ENCODE measurements around the gene SWSAP1.
A peak's percentile ranks its signal among the peaks of the same experiment; 100 is the strongest.
"Not testable (repeated sequence)": the region's sequence is repeated elsewhere in the genome, so short reads cannot be mapped to it uniquely, and the experiment has no call there.

SWSAP1 gene

DNA sequence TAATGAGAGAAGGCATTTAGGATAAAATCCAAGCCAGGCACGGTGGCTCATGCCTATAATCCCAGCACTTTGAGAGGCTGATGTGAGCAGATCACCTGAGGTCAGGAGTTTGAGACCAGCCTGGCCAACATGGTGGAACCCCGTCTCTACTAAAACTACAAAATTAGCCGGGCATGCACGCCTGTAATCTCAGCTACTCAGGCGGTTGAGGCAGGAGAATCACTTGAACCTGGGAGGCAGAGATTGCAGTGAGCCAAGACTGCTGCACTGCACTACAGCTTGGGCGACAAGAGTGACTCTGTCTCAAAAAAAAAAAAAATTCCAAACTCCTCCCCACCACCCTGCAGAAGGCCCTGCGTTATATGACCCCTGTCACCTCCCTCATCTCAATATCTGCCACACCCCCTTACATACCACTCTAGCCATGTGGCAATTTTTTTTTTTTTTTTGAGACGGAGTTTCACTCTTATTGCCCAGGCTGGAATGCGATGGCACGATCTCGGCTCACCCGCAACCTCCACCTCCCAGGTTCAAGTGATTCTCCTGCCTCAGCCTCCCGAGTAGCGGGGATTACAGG, 4.9 kb downstream of the SWSAP1 start:
- not testable (repeated sequence) for DNase-seq

DNA sequence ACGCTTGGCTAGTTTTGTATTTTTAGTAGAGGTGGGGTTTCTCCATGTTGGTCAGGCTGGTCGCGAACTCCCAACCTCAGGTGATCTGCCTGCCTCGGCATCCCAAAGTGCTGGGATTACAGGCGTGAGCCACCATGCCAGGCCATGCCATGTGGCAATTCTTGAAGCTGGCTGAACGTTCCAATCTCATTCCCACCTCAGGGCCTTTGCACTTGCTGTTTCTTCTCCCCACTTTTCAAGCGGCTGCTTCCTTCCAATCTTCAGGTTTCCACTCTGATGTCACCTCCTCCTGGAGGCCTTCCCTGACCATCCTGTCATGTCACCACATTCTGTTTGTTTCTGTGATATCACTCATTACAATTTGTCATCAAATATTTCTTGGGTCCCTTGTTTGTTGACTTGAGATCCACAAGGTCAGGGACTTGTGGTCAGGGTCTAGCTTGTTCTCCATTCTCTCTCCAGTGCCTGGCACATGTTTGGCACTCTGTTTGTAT, 5.4 kb downstream of the SWSAP1 start:
- no peak for DNase-seq

DNA sequence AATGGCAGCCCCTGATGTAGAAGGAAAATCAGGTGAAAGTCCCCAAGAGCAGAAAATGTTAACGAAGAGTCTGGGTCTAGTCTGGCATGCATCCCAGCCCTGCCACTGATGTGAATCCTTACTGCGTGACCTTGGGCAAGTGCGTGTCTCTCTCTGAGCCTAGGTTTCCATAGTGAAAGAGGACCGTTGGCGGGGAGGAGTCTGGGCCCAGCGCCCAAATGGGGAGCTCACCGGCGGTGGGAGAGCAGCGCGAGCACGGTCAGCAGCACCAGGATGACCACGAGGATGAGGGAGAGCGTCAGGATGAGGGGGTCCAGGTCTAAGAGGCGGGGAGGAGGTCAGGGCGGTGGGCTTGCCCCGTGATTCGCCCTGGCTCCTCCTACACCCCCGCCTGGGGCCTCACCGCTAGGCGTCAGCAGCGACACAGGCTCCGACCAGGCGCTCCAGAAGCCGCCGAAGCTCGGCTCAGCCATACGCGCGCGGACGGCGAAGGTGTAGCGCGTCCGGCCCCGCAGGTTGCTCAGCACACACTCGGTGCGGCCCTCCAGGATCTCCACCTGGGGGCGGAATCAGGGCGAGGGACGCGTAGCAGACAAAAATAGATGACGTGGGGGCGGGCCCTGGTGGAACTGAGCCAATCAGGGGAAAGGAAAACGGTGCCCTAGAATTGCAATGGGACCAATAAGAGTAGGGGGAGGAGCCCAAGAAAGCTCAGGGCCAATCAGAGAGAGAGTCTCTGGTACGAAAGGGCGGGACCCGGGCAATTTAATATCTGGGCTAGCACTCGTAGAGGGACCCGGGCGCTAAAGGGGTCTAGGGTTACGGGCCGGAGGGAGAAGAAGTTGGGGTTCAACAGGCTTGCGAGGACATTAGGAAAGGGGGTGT, 6.4 kb downstream of the SWSAP1 start:
- peak; percentile 94 for DNase-seq

DNA sequence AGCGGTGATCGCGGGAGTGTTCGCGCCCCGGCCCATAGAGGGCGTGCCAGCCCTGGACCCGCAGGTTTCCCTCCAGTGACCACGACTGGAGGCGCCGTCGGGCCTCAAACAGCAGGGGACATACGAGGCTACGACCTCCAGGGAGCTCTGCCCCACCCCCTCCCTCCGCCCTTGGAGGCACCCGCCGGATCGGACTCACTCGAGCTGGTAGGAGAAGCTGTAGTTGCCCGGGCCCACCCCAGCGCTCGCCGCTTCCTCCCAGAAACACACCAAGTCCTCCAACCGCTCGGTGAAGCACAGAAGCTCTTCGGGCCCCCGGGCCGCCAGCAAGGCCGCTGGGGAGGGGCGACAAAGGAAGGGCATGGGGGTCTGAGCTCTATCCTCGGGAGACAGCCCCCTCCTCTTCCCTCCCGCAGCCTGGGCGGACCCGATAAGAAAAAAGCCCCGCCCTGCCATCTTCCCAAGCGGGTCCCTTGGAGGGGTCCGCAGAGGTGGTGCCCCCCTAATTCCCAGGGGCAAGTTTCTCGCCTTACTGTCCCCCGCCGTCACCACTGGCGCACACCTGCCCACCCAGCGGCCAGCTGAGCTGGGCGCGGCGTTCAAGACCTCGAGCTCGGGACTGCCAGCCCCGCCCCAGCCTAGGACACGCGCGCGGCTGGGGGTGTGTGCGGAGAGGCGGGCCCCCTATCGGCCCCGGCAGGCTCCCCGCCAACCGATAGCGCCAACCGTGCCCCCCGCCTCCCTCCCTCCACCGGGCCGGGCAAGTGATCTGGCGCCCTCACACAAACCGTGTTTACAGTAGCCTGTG, 8.6 kb downstream of the SWSAP1 start:
- DNase-seq, result no peak

DNA sequence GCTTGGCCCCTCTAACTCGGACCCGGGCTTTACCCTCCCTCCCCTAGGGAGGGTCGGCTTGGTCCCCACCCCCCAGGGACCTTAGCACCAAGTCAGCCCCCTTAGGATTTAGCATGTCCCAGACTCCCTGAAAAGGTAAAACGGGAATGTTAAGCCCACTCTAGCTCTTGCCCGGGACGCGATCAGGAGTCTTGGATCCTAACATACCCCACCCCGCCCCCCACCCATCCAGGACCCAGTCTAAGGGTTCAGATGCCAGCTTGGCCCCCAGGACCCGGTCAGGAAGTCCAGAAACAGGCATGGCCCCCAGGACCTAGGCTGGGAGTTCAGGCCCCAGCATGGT, 9.2 kb downstream of the SWSAP1 start:
- no peak for DNase-seq

DNA sequence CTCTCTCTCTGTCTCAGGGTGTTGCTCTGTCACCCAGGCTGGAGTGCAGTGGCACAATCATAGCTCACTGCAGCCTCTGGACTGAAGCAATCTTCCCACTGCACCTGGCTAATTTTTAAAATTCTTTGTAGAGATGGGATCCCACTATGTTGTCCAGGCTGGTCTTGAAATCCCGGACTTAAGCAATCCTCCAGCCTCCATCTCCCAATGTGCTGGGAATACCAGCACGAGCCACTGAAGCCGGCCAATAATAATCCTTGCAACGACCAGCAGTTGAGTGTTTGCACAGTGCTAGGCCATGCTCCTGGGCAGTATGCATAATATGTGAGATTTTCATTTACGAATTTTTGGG, 10.3 kb downstream of the SWSAP1 start:
- DNase-seq, result no peak

DNA sequence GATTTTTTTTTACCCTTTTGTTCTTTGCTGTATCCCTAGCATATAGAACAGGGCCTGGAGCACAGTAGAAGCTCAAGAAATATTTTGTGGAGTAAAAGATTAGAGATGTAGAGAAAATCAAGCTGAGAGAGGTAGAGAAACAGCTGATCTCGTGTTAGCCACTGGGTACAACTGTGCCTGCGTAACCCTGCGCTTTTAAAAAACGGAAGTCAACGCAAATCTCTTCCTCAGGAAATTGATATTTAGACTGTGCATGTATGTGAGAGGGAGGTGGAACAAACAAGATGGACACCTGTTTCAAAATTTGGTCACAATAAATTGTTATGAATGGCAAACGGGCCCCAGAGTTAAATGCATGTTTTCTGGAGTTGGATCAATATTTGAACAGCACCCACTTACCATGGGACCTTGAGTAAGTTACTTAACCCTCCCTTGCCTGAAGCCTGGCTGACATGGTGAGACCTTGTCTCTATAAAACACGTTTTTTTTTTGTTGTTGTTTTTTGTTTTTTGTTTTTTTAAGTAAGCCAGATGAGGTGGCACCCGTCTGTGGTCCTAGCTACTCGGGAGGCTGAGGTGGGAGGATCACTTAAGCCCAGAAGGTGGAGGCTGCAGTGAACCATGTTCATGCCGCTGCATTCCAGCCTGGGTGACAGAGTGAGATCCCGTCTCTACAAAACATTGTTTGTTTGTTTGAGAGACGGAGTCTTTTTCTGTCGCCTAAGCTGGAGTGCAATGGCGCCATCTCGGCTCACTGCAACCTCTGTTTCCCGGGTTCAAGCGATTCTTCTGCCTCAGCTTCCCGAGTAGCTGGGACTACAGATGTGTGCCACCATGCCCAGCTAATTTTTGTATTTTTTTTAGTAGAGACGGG, 12.9 kb downstream of the SWSAP1 start:
- DNase-seq, result no peak

DNA sequence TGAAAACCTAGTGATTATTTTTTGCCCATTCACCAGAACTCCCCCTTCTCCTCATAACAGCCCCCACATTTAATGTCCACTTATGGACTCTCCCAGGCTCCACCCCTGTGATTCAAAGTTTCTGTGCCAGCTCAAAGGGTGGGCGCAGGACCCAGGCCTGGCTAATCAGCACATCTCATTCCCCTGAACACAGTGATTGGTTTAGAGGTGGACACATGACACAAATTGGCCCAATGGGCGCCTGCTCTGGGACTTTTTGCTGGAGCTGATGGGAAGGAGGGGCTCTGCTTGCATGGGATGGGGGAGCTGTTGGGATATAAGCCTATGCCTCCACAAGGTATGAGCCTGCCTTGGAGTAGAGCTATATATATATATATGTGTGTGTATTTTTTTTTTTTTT, 15.9 kb downstream of the SWSAP1 start:
- DNase-seq, result no peak

DNA sequence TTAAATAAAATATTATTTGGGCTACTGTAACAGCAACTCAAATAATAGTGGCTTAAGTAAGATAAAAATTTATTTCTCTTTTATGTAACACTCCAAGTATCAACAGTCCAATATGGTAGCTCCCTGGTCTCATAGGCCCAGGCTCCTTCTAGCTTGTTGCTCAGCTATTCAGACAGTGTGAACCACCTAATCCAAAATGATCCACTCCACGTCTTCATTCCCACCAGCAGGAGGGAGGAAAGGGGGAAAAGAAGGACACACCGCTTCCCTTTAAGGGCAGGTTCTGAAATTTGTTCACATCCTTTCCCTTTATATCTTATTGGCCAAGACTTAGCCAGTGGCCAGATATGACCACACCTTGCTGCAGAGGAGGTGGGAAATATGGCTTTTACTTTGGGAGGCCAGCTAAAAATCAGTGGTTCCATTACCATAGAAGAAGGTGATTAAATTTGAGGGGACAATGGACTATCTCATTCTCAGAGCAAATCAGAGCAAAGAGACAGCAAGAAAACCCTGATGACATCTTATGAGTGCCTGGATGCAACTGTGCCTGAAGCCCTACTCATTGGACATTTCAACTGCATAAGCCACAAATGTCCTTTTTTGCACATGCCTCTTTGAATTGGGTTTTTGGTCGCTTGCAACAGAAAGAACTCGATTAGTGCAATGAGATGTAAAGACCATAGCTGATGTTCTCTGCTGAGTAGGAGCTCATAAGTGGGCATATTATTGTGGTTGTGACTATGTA, 16.6 kb downstream of the SWSAP1 start:
- DNase-seq, result no peak

DNA sequence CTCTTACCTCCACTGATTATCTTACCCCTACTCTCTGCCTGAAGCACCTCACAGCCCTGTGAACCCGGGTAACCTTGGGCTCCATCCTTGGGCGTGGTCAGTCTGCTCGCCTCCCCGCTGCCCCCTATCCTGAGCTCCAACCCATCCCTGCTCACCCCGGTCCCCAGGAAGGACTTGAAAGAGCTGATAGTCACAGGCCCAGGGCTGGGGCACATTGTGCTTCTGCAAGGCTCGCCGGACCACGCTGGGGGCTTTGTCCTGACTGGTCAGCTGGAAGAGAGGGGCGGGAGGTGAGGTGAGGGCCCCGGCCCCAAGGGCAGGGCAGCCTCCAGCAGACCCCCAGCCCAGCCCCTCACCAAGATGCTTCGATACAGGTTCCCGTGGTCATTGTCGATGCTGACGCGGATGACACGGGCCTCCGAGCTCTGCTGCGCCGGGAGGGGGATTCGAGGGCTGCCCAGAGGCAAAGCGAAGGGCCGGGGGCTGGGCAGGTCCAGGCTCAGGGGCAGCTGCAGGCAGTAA, 22.7 kb downstream of the SWSAP1 start:
- DNase-seq, result no peak

DNA sequence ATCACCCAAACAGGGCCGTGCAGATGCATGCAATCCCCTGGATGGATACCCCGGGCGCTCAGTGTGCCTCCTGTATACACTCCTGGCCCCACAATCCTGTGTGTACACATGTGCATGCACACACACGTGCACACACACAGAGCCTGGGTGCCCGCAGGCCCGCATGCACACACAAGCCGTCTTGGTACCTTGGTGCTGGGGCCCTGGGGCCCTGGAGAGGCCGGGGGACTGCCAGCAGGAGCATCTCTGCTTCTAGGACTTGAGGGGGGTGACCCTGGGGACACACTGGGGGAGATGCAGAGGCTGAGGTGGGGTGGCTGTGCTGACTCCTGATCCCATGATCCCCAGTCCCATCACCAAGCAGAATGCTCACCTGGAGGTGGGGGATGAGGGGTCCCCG, 25.2 kb downstream of the SWSAP1 start:
- no peak for DNase-seq

DNA sequence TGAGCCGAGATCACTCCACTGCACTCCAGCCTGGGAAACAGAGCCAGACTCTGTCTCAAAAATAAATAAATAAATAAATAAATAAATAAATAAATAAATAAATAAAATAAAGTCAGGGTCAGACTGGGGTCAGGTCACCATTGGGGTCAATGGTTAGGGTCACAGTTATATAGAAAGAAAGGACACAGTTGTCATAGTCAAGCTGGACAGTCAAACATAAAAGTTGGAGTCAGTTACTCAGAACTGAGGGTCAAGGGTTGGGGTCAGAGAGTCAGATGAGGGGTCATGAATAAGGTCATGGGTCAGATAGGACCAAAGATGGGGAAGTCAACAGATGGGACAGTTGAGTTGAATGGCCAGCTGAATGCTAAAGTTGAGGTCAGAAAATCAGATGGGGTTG, 26.3 kb downstream of the SWSAP1 start:
- DNase-seq, result no peak

DNA sequence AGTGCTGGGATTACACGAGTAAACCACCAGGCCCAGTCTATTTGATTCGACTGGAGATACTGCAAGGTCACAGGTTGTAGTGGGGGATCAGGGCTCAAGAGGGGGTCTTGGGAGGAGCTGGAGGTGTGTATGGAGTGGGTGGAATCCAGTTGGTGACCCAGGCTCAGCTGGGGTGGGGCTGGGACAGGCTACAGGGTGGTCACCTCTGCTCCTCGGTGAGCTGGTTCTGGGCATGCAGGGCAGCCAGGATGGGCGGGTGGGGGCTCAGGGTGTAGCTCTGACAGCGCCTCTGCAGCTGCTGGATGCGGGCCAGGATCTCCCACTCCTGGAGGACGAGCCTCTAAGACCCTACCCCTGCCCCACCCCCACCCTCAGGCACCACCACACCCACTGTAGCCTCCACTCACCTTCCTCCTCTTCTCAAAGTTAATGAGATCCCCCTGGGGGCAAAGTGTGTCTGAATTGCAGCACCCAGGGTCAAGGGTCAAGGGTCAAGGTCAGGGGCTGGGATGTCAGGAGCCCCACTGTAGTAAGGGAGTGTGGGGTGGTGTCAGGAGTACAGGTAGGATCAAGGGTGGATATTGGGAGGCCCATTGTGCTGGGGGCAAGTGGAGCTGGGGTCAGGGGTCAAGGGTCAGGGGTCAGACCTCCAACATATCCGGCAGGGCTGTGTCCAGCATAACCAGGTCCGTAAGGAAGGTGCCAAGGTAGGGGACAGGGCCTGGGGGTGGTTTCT, 27.5 kb downstream of the SWSAP1 start:
- DNase-seq, result no peak

DNA sequence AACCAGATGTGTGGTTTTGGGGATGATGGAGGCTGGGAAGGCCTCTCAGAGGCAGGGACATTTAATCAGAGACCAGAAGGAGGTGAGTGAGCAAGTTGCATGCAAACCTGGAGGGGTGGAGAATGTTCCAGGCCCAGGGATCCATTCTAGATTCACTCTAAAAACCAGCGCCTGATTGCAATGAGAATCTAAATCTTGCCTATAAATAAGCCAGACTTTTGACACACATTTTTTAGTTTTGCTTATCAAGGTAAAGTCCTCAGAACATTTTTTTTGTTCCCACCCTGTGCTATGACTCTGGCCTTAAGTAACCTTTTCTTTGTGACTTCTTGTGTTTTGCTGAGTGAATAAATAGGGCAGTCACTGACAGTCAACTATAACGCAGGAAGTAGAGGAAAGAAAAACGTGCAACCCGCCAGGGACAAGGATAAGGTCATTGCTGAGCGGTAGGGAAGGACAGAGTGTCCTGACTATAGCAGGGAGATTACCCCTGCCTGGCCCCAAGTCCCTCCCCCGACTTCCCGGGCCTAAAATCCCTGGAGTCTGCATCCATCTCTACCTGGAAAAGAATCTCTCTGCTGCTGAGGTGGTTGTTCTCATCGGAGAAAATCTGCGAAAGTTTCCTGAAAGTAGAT, 30.2 kb downstream of the SWSAP1 start:
- DNase-seq, result no peak

DNA sequence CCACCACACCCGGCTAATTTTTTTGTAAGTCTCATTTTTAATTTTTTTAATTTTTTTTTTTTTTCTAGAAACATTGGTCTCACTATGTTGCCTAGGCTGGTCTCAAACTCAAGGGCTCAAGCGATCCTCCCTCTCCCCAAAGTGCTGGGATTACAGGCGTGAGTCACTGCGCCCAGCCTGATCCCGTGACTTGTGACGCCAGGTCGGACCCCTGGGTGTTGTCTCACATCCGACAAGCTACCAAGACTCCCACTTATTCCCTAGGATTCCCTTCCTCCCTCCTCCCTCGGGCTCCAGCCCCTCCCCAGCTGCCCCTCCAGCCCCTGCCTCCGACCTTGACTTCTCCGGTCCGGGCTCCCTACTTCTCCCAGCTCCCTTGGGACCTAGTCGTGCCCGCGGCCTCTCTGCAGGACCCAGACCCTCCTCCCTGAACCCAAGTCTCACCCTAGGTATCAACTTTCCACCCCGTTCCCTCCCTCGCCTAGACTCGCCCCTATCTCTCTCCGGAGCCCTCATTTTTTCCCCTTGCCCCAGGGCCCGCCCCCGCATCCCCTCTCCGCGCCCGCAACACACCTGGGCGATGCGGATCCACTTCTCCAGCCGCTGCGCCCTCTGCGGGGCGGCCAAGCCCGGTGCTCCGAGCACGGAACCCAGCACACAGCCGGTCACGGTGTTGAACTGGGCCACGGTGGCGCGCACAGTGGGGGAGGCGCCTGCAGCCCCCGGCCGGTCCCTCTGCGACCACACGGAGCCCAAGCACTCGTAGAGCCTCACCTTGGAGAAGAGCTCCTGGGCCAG, 31.6 kb downstream of the SWSAP1 start:
- DNase-seq, result no peak

DNA sequence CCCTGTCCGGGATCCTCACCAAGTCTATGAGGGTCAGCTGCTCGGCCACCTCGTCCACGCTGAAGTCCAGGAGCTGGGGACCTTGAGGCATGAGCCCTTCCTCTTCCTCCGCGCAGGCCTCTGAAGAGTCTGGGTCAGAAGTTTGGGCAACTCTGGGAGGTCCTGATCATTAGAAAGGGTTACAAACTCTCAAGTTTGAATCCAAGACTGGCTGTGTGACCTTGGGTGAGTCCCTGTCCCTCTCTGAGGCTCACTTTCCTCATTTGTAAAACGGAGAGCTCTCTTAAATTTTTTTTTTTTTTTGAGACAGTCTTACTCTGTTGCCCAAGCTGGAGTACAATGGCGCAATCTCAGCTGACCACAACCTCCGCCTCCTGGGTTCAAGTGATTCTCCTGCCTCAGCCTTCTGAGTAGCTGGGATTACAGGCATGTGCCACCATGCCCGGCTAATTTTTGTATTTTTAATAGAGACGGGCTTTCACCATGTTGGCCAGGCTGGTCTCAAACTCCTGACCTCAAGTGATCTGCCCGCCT, 32.3 kb downstream of the SWSAP1 start:
- DNase-seq, result not testable (repeated sequence)

DNA sequence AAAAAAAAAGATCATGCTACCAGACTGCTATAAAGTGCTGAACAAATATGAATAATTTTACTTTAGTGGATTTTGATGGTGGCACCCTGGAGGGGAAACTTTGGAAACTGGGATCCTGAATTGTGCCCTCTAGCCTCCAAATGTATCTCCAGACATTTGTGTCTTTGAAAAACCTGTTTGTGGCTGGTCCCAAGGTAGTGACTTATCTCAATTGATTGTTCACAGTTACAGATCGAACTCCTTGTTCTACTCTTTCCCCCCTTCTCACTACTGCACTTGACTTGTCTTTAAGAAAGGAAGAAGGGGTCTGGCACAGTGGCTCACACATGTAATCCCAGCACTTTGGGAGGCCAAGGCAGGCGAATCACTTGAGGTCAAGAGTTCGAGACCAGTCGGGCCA, 34.1 kb downstream of the SWSAP1 start:
- DNase-seq, result no peak

DNA sequence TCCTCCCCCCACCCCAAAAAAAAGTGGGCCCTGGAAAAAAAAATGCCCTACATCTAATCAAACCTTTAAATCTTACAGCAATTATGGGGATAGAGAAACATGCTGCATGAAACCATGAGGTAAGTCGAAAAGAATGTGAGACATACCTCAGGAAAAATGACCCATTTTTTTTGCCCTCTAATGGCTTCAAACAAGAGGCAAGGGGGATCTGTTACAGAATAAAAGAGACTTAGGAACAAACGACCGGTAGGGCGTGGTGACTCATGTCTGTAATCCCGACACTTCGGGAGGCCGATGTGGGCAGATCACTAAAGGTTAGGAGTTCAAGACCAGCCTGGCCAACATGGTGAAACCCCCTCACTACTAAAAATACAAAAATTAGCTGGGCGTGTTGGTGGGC, 36.2 kb downstream of the SWSAP1 start:
- no peak for DNase-seq

DNA sequence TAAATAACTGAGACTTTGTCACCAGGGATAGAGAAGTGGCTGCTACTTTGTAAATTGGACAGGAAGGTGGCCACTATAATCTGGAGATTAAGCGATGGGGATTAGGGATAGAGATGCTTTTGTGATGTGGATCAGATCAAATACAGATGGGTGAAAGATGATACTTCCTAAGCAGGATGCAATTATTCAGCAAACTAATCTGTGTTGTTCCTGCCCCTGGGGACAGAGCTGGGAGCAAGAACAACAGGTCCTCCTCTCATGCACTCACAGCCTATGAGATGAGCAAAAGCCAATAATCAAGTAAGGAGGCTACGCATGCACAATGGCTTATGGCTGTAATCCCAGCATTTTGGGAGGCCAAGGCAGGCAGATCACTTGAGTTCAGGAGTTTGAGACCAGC, 40.1 kb downstream of the SWSAP1 start:
- DNase-seq, result no peak

All from NCI-H526 treated with DMSO at 0.1 percent for 48 hours (cell line).